AG09319 (cell line): ENCODE results near the gene IL1B.

Source experiments
- DNase-seq: peaks from one replicate; pipeline ENCODE4 v3.0.0-alpha.2; 2010; ENCODE audit warnings: low read depth; ENCODE audit errors: extremely low read depth
- TF ChIP-seq, protein P1 (sequence below): IDR thresholded peaks from 2 replicates; pipeline ENCODE4 v1.5.1; 2011; ENCODE audit warnings: low read depth, mild to moderate bottlenecking, inconsistent platforms, low read length, moderate library complexity

Gene IL1B

DNA sequence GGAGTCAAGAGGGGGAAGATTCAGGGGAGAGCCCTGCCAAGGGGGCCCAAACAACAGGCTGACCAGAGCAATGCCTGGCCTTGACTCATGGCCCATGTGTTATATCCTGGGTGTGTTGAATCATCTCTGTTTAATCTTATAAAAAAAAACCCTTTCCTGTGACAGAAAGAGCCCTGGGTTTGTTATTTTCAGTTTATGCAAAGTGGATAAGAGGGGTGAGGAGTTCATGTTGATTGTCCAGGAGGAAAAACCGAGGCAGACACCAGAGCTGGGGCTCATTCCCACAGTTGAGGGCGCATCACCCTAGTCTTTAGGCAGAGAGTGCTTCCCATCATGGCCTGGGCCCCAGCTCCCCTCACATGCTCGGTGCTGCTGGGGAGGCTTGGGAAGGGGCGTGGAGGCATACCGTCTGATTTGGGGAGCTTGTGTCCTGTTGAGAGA lies 43.5 kb upstream of the IL1B start:
- DNase-seq: no peak
- TF ChIP-seq, protein P1, sequence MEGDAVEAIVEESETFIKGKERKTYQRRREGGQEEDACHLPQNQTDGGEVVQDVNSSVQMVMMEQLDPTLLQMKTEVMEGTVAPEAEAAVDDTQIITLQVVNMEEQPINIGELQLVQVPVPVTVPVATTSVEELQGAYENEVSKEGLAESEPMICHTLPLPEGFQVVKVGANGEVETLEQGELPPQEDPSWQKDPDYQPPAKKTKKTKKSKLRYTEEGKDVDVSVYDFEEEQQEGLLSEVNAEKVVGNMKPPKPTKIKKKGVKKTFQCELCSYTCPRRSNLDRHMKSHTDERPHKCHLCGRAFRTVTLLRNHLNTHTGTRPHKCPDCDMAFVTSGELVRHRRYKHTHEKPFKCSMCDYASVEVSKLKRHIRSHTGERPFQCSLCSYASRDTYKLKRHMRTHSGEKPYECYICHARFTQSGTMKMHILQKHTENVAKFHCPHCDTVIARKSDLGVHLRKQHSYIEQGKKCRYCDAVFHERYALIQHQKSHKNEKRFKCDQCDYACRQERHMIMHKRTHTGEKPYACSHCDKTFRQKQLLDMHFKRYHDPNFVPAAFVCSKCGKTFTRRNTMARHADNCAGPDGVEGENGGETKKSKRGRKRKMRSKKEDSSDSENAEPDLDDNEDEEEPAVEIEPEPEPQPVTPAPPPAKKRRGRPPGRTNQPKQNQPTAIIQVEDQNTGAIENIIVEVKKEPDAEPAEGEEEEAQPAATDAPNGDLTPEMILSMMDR: no peak

DNA sequence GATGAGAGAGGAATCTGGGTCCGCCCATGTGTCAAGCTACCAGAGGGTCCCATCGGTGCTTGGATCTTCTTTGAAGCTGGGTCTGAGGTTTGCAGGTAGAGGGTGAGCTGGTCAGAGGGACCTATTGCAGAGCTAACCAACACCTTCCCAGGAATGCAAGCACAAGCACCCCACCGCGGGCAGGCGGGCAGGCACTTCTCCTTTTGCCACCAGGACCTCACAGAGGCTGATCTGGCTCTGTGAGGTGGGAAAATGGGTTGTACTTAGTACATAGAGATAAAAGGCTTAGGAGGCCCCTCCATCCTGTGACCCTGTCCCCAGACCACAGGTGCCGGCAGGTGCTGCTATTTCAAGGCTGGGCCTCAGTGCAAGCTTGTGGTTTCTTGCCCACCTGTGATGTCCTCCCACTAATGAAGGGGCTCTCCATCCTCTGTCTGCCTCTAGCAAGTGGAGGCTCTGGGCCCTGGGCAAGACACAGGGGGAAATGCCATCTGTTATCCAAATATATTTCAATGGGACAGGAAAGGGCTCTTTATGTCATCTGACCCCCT lies 43.0 kb upstream of the IL1B start:
- TF ChIP-seq, protein P1: no peak
- no peak for DNase-seq

DNA sequence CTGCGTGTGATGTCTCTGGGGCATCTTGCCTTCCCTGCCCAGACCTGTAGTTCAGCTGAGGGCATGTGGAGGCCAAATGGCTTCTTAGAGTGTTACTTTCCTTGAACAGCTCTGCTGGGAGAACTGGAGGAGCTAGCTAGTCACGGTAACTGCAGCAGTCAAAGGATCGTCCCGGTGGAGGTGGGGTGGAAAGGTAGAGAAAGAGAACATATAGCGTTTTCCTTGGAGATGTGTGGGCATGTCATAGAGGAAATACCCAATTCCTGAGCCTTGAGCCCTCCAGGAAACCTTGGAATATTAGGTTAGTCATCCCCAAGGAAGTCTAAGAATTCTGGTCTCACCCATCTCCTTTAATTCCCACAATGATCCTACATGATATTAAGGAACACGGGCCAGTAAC lies 40.8 kb upstream of the IL1B start:
- TF ChIP-seq, protein P1: no peak

DNA sequence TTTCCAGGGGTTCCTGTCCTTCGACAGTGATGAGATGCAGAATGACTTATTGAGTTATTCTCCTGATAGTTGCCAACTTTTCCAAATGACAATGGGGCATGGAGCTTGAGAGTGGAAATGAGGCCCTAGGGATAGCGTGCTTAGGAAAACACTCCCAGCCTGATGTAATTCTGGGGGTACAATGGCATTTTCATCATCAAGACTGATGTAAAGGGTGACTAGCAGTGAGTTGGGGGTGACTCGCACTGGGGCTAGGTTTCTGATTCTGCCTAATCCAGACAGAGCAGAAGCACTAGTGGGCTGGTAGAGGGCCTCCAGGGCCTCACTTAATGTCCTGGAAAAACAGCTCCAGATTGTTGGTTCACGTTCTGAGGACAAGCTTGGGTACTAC lies 40.4 kb upstream of the IL1B start:
- TF ChIP-seq, protein P1: no peak

More for the DNA sequence above, 40.8 kb upstream of the IL1B start:
- no peak for DNase-seq

DNA sequence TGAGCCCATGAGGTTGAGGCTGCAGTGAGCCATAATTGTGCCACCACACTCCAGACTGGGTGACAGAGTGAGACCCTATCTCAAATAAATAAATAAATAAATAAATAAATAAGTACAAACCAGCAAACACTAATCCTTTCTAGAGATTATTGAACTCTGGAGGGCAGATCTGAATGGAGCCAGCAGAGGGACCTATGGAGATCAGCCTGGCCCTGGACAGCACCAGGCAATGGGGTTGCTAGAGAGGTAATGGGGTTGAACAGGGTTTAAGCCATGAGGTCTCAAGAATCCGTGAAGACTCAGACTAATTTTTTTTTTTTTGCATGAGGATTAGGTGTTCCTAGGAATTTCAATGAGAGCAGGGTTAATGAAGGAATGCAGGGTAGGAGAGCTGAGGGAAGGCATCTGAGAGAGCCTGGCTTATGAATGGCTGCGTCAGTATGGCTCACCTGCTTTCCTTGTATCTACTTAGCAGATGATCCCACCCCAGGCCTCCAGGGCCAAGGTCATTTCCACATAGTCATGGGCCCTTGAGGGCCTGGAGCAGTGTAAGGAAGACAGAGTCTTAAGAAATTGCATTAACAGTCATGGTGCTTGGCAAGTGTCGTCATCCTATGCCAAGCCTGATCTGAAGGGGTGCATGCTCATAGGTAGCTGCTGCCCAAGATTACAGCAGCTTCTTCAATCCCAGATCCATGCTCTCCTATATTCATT lies 39.8 kb upstream of the IL1B start:
- TF ChIP-seq, protein P1: no peak
- no peak for DNase-seq

More for the DNA sequence above, 40.4 kb upstream of the IL1B start:
- DNase-seq: no peak

DNA sequence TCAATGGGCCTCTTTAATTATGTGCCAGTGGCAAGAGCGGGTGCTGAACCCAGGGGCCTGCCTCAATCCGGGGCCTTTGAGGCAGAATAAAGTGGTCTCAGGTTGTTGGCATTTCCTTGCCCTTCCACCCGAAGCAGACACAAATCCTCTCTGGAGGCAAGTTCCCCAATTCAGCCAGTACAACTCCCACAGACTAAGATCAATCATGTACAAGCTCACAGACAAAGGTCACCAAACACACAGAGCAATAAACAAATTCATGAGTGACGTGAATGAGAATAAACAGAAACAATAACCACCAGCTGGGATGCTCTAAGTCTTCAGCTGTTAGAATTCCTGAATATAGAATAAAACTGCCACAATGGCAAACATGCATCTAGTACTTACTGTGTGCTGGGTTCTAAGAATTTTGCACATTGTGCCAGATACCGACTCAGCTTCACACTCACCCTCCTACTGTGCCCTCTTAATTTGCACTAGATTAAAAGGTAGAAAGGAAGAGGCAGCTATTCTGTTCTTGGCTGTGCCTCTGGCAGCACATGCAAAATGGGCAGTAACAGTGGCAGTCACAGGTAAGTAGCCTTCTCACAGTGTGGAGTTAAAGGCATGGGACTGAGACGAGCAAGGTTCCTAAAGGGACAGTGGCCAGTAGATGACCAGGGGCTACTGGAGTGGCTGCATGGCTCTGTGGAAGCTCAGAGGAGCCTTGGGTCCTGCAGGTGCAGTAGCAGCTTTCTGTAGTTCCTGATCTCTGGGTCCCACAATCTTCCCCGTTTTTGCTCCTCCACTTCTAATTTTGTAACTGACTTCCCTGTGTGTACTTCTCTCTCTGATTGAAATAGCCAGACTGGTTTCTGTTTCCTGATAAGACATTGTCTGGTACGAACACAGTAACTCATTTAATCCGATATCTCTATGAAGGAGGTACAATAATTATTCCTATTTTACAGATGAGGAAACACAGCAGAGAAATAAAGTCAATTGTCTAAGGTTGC lies 34.6 kb upstream of the IL1B start:
- TF ChIP-seq, protein P1: no peak

More for the DNA sequence above, 34.6 kb upstream of the IL1B start:
- DNase-seq: no peak
